GM18507 (cell line): ENCODE data around the gene WDTC1.

Experiments used
- DNase-seq: peaks from one replicate; pipeline ENCODE4 v3.0.0; 2011; ENCODE audit warnings: low read depth; ENCODE audit not compliant: insufficient read length; ENCODE audit errors: extremely low spot score
- FAIRE-seq: peaks from 2 replicates; lab custom pipeline; 2011; peaks lifted over from hg19 to GRCh38; lab: Jason Lieb, UNC

The WDTC1 gene

GRCh38 chr1:27299385-27300271, 65.2 kb downstream of the WDTC1 start:
- FAIRE-seq (no peak), DNase-seq (no peak)

DNA sequence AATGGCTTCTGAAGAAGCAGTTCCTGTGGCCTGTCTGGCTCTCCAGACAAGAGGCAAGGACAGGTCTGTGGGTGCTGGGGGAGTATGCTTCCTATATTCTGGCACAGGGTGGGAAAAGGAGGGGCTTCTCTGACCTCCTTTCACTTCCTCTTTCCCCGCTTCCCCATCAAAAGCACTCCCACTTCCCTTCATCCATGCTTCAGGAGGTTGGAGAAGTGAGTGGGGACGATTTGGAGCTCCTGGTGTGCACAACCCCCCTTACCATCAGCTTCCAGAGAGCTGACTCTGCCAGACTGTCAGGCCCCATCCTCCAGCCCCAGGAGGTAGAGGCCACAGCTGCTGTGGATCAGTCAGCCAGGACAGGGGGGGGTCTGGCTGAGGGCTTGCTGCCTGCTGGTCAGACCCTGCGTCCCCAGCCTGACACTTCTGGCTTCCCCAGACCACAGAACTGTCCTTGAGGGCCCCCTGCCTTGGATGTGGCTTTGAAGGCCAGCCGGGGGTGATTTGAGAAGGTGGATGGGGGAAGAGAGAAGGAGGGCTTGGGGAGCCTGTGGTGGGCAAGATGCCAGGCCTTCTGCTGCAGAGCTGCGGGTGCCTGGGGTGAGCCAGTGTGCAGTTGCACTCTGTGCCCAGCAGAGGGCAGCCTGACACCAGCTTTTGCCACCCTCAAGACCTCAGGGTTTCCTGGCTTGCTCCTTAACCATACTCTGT, 66.1 kb downstream of the WDTC1 start:
- DNase-seq (peak; percentile 76), FAIRE-seq (peak; percentile 91)

- FAIRE-seq (no peak), DNase-seq (no peak)
Measured at GRCh38 chr1:27301052-27301422, 66.6 kb downstream of the WDTC1 start.

DNA sequence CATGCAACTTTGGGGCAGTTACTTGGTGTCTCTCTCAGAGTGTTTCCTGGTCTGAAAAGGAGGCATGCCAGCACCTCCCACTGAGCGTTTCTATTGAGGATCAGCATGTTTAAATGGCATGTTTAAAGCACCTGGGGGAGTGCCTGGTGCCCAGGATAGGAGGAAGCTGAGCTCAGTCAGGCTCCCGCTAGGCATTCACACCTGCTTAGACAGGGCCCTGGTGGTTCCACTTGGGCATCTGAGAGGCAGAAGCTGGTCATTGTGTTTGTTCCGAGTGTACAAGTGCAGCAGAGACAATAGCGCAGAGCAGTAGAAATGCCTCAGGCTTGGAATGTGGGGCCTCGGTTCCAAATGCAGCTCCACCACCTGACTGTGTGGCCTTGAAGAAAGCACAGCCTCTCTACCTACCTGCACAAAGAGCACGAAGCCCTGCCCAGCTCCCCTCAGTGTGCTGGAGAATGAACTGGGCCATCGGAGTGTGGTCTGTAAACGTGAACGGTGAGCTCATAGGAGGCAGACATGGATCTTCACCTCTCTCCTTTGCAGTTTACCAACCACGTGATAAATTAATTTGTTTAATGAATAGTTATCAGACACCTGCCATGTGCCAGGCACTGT, 67.3 kb downstream of the WDTC1 start:
- FAIRE-seq (no peak), DNase-seq (no peak)

DNA sequence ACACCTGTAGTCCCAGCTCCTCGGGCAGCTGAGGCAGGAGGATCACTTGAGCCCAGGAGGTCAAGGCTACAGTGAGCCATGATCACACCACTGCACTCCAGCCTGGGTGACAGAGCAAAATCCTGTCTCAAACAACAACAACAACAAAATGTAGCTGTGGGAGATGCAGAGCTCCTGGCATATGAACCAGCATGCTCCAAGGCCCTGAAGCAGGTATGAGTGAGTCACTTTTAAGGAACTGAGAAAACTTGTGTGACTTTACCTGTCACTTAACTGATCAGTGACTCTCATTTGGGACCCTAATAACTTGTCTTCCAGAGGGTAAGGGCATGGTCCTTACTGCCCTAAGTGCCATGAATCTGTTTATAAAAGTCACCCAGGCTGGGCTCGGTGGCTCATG, 68.2 kb downstream of the WDTC1 start:
- no peak for FAIRE-seq
- DNase-seq = no peak

DNA sequence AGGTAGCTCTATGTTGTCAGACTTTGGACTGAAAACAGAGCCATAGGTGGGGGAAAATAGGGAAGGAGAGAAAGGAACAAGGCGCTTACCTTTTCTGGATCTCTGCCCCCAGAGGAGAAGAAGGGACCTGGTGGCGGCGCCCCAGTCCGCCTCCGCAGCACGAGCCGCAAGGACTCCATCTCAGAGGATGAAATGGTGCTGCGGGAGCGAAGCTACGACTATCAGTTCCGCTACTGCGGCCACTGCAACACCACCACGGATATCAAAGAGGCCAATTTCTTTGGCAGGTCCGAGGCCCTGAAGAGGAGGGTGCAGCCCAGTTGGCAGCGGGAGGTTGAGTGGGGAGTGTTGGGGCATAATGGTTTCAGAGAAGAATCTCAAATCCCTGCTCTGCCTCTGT, 69.1 kb downstream of the WDTC1 start:
- no peak for DNase-seq
- no peak for FAIRE-seq

DNA sequence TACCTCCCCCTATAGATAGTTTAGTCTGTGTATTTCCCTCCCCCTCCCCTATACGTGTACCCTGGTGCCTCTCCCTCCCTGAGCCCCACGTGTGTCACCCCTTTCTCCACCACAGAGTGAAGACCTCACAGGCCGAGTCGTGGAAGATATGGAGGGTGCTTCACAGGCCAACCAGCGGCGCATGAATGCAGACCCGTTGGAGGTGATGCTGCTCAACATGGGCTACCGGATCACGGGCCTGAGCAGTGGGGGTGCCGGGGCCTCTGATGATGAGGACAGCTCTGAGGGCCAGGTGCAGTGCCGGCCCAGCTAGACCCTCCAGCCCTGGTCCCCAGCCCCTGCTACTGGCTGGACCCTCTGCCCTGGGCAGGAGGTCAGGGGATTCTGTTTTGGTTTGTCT, 71.6 kb downstream of the WDTC1 start:
- DNase-seq (no peak), FAIRE-seq (no peak)

GRCh38 chr1:27306892-27307761, 72.7 kb downstream of the WDTC1 start:
- DNase-seq (no peak), FAIRE-seq (no peak)

- no peak for DNase-seq
- FAIRE-seq = no peak
Measured at GRCh38 chr1:27307874-27308598, 73.6 kb downstream of the WDTC1 start.

DNA sequence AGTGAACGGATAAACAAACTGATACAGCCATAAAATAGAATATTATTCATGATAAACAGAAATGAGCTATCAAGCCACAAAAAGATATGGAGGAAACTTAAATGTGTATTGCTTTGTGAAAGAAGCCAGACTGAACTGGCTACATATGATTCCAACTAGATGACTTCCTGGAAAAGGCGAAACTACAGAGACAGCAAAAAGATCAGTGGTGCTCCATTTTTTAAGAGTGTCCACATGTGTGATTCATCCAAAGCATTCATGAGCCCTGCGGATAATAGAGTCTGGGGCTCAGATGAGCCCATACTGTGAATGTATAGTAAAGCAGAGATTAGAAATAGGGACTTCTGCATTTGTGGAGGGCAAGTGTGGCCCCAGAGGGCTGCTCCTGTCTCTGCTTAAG, 79.7 kb downstream of the WDTC1 start:
- FAIRE-seq (no peak), DNase-seq (no peak)

GRCh38 chr1:27314737-27315136, 80.3 kb downstream of the WDTC1 start:
- FAIRE-seq = no peak
- DNase-seq = no peak

GRCh38 chr1:27316860-27317259, 82.4 kb downstream of the WDTC1 start:
- no peak for FAIRE-seq
- DNase-seq = no peak

- DNase-seq (no peak), FAIRE-seq (no peak)
Measured at GRCh38 chr1:27318136-27318535, 83.7 kb downstream of the WDTC1 start.

- FAIRE-seq = no peak
- DNase-seq = no peak
Measured at GRCh38 chr1:27318596-27318995, 84.2 kb downstream of the WDTC1 start.

- DNase-seq = peak; percentile 97
- peak; percentile 86 for FAIRE-seq
Measured at GRCh38 chr1:27321813-27322568, 87.6 kb downstream of the WDTC1 start, which contains the start of gene TMEM222. TSS of gene TMEM222 (plus strand) at chr1:27322163. CDS start at chr1:27322198, 35 bp downstream.

DNA sequence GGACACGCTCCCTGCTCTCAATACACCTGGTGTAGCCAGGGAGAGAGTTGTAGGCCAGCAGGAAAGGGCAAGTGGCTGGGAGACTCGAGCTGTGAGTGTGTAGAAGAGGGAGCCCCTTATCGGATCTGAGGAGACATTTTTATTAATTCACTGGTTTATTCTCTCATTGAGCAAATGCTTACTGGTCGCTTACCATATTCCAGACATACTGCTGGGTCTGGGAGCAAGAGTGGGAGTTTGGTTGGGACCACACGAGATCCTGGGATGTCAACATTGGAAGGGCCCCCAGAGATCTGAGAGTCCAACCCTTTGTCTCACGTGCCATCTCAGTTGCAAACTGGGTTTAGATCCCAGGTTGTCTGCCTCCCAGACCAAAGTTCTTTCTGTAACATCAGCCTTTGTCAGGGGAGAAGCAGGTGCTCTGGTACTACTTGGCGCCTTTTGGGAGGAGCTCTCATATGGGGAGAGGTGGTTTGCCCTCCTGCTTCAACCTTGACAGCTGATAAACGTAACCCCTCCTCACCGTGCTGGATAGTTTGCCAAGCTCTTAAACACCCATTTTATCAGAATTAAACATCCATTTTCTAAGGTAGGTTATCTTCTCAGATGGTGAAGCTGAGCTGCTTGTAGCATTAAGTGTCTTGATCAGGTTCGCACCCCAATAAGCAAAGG, 88.3 kb downstream of the WDTC1 start:
- FAIRE-seq = no peak
- DNase-seq = no peak

GRCh38 chr1:27325286-27325685, 90.9 kb downstream of the WDTC1 start:
- FAIRE-seq (no peak), DNase-seq (no peak)

DNA sequence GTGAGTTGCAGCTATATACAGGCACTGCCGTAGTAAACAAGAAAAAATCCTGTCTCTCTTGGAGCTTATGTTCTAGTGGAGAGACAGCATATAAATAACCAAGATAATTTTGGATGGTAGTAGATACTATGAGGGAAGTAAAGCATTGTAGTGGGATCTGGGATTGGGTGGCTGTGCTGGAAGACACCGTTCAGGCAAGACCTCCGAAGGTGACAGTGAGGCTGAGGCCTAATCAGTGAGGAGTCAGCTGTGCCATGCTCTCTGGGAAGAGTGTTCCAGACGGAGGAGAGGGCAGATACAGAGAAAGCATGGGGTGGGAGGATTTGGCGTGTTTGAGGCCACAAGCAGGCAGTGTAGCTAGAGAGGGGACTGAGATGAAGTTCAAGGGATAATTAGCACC, 93.5 kb downstream of the WDTC1 start:
- no peak for FAIRE-seq
- DNase-seq = no peak
